LNCaP clone FGC (cell line): ENCODE measurements around the gene DCAF10.

ENCODE experiments used
- DNase-seq: peaks from one replicate; pipeline ENCODE4 v3.0.0-alpha.2; 2011; ENCODE audit warnings: low read depth
- H3K4me3 ChIP-seq: 2 replicates; pipeline ENCODE4 v1.5.1; 2011; ENCODE audit warnings: mild to moderate bottlenecking, low read depth, low read length, control low read depth
- TF ChIP-seq, protein P1 (sequence below): IDR thresholded peaks from 2 replicates; pipeline ENCODE4 v1.5.1; 2012; ENCODE audit warnings: mild to moderate bottlenecking; ENCODE audit not compliant: control insufficient read depth, insufficient read depth; ENCODE audit errors: extremely low read depth

Gene DCAF10

DNA sequence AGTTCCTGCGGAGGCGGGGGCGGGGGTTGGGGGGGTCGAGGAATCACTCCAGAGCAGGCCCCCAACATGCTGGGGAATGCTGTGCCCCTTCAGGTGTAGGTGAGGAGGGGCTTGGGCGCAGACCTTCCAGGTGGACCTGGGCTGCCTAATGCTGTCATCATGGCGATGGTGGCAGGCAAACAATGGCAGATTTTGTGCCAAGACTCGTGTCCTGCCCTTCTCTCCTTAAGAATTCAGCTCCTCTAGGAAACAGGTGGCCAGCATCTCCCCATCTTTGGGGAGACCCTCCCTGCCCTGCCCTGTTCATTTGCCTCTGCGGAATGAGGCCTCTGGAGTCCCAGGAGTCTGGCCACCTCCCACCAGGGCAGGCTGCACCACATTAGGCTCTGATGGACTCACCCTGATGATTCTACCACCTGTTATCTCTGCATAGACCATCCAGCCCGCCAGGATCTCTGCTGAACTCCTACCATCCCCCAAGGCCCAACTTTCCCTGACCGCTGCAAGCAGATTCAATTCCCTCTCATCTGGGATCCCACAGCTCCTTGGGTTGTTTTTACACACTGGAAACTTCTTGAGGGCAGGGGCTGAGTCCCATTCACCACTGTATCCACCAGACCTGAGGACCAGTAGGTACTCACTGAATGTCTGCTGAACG is 114.2 kb downstream of the DCAF10 start:
- no peak overlapping the region for H3K4me3 ChIP-seq
- no peak for DNase-seq
- TF ChIP-seq, protein P1, sequence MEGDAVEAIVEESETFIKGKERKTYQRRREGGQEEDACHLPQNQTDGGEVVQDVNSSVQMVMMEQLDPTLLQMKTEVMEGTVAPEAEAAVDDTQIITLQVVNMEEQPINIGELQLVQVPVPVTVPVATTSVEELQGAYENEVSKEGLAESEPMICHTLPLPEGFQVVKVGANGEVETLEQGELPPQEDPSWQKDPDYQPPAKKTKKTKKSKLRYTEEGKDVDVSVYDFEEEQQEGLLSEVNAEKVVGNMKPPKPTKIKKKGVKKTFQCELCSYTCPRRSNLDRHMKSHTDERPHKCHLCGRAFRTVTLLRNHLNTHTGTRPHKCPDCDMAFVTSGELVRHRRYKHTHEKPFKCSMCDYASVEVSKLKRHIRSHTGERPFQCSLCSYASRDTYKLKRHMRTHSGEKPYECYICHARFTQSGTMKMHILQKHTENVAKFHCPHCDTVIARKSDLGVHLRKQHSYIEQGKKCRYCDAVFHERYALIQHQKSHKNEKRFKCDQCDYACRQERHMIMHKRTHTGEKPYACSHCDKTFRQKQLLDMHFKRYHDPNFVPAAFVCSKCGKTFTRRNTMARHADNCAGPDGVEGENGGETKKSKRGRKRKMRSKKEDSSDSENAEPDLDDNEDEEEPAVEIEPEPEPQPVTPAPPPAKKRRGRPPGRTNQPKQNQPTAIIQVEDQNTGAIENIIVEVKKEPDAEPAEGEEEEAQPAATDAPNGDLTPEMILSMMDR: no peak

DNA sequence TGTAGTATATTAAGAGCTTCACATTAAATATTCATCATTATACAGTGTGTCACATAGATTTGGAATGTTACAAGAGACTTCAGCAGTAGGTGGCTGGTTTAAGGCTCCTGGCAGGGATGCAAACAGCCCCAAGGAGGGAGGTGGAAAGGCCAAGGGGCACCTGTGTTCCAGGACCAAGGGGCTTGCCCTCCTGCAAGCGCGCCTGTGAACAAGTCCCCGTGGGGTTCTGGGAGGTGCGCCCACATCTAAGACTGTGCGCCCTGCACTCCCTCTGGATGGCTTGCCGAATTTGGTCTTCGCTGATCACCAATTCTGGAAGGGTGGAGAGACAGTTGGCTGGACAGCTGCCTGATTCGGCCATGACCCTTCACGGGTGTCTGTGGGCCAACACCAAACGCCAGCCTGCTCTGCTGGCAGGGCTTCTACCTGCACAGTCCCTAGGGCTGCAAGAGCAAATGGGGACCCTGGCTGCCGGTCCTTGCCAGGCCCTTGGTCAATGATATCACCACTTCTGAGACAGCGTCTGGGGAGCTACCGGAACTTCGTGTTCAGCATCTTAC is 115.4 kb downstream of the DCAF10 start:
- H3K4me3 ChIP-seq: no peak overlapping the region
- no peak for DNase-seq
- TF ChIP-seq, protein P1: no peak

DNA sequence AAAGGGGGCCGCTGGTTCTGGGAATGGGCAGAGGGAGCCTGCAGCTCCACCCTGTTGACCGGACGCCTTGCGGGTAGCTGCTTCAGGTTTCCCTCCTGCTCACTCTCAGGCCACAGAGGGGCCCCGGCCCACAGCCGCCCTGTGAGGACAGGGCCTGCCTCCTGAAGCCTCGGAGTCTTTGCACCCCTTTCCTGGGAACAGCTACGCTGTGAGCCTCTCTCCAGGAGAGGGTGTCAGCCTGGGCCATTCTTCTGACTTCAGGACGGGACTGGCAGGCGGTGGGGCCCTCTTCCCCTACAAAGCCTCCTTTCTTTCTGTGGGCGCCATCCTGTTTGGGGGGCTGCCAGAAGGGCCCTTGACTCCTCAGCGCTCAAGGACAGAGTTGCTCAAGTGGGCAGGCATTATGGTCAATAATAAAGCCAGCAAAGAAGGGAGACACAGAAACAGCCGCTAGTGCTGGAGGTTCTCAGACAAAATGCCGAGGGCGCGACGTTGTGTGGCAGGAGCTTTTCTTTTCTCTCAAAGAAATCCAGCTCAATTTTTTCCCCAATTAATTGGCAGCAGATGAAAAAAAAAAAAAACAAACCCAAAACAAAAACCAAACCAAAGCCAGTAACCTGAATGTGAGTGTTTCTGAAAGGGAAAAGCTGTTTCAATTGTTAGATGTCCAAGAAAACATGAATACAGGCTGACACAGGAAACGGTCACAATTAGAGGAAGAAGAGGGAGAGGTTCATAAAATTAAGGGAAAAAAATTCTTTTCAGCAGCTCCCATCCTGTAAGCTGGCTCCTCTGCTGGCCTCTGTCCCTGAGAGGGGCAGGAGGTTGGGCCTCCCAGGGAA is 116.1 kb downstream of the DCAF10 start:
- no peak overlapping the region for H3K4me3 ChIP-seq
- DNase-seq: no peak
- TF ChIP-seq, protein P1: no peak
